ENCODE measurements around the gene ZNF780A. TPM values are rescaled to one million over a fixed set of nuclear protein-coding genes. Genes with fewer than 3 reads are reported as not detected.
"Not testable (repeated sequence)": the region's sequence is repeated elsewhere in the genome, so short reads cannot be mapped to it uniquely, and the experiment has no call there.

ZNF780A gene
- total RNA-seq (2014; rRNA removed; shearing (Covaris generic)): 7.0 and 9.9 TPM in 2 replicates

DNA sequence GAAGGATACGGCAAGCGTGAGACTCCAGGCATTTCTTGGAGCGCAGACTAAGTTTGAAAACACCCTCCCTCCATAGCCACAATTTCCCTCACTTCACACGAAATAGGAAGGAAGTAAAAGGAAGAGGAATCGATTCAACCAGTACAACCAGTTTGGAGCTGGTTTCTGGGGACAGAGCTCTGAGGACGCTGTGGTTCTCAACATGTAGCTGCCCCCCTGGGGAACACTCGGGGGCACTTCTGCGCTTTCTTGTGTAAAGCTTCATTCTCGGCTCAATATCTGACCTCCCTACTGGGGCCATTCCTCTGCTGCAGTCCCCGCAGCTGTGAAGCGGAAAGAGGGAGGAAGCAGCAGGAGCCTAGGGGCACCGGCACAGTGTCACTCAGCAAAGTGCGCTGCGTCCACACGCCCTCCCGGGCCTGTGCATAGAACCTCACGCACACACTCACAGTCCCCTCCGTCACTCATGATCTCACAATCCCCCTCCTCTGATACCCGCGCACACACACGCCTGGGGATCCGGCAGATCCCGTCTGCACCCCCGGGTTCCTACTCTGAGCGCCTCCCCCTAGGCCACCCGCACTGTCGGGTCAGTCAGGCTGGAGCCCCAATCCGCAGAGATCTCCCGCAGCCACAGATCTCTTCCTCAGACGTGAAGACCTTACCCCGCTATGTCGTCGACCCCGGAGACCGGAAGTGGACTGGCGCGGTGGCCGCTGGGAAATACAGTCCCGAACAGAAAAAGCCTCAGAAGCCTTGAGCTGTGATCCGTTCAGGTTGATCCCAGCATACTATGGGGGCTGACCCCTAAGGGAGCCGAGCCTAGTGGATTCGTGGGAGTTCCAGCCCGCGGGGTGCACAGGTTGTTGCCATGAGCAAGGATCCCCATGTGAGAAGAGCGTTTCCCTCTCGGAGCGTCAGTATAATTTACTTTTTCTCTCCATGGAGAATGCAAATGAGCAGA lies at the start of gene ZNF780A:
Gene ZNF780A (minus strand): TSS at position 703 of the 964 bp plus-strand sequence. CDS start 6,190 bp downstream, outside the sequence.
- DNase-seq: peak; percentile 77
- H3K4me3 ChIP-seq (ENCODE audit: insufficient read depth, low read depth, low read length): peak within 1 kb of the TSS; percentile 85
- no peaks in the 10 kb centered on the region for H3K36me3 ChIP-seq (replicated peaks; ENCODE audit: control insufficient read depth, insufficient read depth, low read length)
- H3K27me3 ChIP-seq (ENCODE audit: control insufficient read depth, insufficient read depth, low read length): no peaks in the 10 kb centered on the region; the same call in 1 of the 2 replicates

DNA sequence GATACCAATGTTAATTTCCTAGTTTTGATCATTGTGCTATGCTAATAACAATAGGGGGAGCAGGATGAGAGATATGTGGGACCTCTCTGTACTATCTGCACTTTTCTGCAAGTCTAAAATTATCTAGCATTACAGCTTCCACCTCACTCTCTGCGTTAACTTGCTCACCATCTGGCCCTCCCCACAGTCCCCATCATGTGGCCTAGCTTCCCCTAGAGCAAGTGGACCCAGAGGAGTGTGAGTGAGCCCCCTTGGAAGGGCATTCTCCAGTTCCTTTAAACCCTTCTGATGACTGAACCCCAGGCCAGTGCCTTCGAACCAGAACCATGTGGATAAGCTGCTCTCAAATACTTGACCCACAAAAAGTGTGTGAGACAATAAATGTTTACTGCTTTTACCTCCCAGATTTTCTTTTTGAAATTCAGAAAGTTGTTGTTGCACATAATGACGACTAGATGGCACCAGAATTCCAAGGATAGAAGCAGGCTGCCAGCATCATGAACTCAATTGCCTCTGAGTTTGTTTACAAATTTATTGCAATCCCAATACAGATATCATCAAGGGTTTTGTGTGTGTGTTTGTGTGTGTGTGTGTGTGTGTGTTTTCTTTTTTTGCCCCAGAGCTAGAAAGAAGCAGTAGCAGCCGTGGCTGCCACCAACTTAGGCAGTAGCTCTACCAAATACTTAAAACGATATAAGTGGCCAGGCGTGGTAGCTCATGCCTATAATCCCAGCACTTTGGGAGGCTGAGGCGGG lies 49.0 kb upstream of the ZNF780A start:
- Histone ChIP-seq H3K4me3 (ENCODE audit: insufficient read depth, low read depth, low read length) (no peak overlapping the region), H3K36me3 (replicated peaks; ENCODE audit: control insufficient read depth, insufficient read depth, low read length) (no peaks in the 10 kb centered on the region), H3K27me3 (ENCODE audit: control insufficient read depth, insufficient read depth, low read length) (no peaks in the 10 kb centered on the region)
- peak; percentile 31 for DNase-seq

DNA sequence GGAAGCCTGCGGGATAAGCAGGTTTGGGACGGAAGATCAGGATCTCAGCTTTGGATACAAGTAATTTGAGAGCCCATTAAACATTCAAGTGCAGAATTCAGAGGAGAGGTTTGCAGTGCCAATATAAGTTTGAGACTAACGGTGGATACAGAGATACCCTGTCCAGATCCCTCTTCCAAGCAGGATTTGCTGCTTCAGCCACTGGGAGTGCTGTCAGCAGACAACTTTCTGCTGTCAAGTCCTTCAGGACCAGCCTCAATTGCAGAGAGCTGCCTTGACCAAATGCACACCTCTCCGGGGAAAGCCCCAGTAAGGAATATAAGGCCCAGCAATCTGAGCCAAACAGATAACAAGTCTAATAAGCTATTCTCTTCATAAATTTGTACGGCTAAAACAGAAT lies 46.1 kb upstream of the ZNF780A start:
- H3K27me3 ChIP-seq (ENCODE audit: control insufficient read depth, insufficient read depth, low read length): no peaks in the 10 kb centered on the region
- no peak overlapping the region for H3K4me3 ChIP-seq (ENCODE audit: insufficient read depth, low read depth, low read length)
- no peak for DNase-seq
- H3K36me3 ChIP-seq (replicated peaks; ENCODE audit: control insufficient read depth, insufficient read depth, low read length): no peaks in the 10 kb centered on the region

DNA sequence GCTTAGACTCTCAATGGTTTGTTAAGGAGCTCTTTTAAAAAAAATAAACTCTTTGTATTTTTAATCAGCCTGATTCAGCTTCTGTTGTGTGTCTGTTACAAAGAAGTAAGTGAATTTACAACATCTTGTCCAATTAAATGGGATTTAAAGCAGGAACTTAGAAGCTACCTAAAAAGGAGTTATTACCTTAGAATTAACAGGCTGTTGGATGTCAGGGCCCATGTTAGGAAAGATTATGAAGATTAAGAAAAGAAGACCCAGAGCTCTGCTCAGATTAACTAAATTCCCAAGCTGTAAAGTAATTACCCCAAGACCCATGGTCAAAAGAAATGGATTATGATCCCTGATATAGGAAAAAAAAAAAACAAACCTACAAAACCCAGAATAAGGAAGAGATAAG lies 44.1 kb upstream of the ZNF780A start:
- Histone ChIP-seq H3K27me3 (ENCODE audit: control insufficient read depth, insufficient read depth, low read length) (no peaks in the 10 kb centered on the region), H3K4me3 (ENCODE audit: insufficient read depth, low read depth, low read length) (no peak overlapping the region), H3K36me3 (replicated peaks; ENCODE audit: control insufficient read depth, insufficient read depth, low read length) (no peaks in the 10 kb centered on the region)
- DNase-seq: no peak

DNA sequence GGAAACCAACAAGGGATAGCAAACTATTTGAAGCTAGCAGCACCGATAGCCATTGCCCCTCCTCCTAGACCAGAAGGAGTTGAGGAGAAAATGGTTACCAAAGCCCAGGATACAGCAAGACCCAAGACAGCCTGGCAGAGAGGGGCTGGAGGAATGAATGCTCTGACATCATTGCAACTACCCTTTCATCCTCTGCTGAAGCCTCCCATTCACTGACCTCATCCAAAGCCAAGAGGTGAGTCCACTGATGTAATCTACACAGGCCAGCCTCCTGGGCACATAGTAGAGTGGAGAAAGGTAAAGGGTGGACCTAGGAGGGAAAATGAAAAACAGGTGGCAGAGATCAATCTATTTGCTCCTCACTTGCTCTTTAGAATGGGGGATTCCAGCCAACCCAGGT lies 42.7 kb upstream of the ZNF780A start:
- no peak overlapping the region for H3K4me3 ChIP-seq (ENCODE audit: insufficient read depth, low read depth, low read length)
- DNase-seq: no peak
- H3K36me3 ChIP-seq (replicated peaks; ENCODE audit: control insufficient read depth, insufficient read depth, low read length): no peaks in the 10 kb centered on the region
- H3K27me3 ChIP-seq (ENCODE audit: control insufficient read depth, insufficient read depth, low read length): no peaks in the 10 kb centered on the region

DNA sequence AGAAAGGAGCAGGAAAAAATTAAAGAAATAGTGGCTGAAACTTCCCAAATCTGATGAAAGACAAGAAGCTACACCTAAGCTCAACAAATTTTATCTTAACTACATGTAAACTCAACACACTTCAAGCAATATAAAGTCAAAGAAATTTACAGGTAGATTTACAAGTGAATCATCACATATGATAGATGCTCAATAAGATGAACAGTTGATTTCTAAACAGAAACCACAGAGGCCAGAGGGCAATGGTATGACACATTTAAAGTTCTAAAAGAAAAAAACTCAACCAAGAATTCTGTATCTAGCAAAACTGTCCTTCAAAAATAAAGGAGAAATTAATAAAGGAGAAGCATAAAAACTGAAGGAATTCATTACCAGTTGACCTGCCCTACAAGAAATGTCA lies 39.3 kb upstream of the ZNF780A start:
- H3K36me3 ChIP-seq (replicated peaks; ENCODE audit: control insufficient read depth, insufficient read depth, low read length): no peaks in the 10 kb centered on the region
- no peak for DNase-seq
- no peaks in the 10 kb centered on the region for H3K27me3 ChIP-seq (ENCODE audit: control insufficient read depth, insufficient read depth, low read length)

DNA sequence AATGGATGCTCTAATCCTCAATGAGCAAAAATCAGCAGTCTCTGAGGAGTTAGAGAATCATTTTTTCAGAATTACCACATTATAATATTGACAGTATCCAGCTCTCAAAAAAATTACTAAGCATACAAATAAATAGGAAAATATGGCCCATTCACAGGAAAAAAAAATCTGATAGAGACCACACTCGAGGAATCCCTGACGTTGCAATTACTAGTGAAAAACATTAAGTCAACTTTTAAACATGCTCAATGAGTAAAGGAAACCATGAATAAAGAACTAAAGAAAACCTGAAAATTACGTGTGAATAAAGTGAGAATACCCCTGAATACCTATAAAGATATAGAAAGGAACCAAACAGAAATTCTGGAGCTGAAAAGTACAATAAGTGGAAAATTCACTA lies 38.7 kb upstream of the ZNF780A start:
- DNase-seq: no peak
- H3K27me3 ChIP-seq (ENCODE audit: control insufficient read depth, insufficient read depth, low read length): no peaks in the 10 kb centered on the region
- no peaks in the 10 kb centered on the region for H3K36me3 ChIP-seq (replicated peaks; ENCODE audit: control insufficient read depth, insufficient read depth, low read length)
- no peak overlapping the region for H3K4me3 ChIP-seq (ENCODE audit: insufficient read depth, low read depth, low read length)

More for the DNA sequence above, 39.3 kb upstream of the ZNF780A start:
- H3K4me3 ChIP-seq (ENCODE audit: insufficient read depth, low read depth, low read length): no peak overlapping the region

DNA sequence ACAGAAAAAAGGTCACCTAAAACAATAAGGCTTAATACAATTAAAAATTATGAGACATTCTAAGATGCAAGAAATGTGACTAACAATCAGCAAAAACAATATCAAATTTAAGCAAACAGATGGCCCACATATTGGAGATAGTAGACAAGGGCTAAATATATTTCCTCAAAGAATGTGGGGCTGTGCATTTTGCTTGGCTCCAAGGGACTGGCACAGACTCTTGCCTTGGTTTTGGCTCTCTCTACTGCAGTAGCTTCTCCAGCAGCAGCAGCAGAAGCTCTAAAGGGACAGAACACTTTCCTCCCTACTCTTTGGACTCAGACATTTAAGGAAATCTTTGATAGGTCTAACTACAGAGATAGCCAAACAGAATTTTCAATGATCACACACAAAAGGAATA lies 38.2 kb upstream of the ZNF780A start:
- DNase-seq: no peak
- H3K27me3 ChIP-seq (ENCODE audit: control insufficient read depth, insufficient read depth, low read length): no peaks in the 10 kb centered on the region; the same call in 1 of the 2 replicates
- H3K4me3 ChIP-seq (ENCODE audit: insufficient read depth, low read depth, low read length): no peak overlapping the region
- H3K36me3 ChIP-seq (replicated peaks; ENCODE audit: control insufficient read depth, insufficient read depth, low read length): no peaks in the 10 kb centered on the region

DNA sequence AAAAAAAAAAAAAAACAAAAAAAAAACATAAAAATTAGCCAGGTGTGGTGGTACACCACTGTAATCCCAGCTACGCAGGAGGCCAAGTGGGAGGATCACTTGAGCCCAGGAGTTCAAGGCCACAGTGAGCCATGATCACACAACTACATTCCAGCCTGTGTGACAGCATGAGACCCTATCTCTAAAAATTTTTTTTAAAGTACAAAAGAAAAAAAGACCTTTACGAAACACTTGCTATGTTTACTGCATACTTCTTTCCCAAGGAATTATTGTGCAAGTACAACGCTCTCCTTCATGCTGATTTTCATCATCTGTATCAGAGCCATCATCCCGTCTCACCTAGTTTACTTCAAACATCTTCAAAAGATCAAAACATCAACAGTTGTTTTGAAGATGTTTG lies 28.6 kb upstream of the ZNF780A start:
- H3K36me3 ChIP-seq (replicated peaks; ENCODE audit: control insufficient read depth, insufficient read depth, low read length): no peaks in the 10 kb centered on the region
- no peak overlapping the region for H3K4me3 ChIP-seq (ENCODE audit: insufficient read depth, low read depth, low read length)
- no peak for DNase-seq
- no peaks in the 10 kb centered on the region; the same call in 1 of the 2 replicates for H3K27me3 ChIP-seq (ENCODE audit: control insufficient read depth, insufficient read depth, low read length)

DNA sequence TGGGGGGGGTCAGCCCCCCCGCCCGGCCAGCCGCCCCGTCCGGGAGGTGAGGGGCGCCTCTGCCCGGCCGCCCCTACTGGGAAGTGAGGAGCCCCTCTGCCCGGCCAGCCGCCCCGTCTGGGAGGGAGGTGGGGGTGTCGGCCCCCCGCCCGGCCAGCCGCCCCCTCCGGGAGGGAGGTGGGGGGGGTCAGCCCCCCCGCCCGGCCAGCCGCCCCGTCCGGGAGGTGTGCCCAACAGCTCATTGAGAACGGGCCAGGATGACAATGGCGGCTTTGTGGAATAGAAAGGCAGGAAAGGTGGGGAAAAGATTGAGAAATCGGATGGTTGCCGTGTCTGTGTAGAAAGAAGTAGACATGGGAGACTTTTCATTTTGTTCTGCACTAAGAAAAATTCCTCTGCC lies 27.9 kb upstream of the ZNF780A start:
- not testable (repeated sequence) for H3K36me3 ChIP-seq (replicated peaks; ENCODE audit: control insufficient read depth, insufficient read depth, low read length); DNase-seq; H3K27me3 ChIP-seq (ENCODE audit: control insufficient read depth, insufficient read depth, low read length); H3K4me3 ChIP-seq (ENCODE audit: insufficient read depth, low read depth, low read length)

DNA sequence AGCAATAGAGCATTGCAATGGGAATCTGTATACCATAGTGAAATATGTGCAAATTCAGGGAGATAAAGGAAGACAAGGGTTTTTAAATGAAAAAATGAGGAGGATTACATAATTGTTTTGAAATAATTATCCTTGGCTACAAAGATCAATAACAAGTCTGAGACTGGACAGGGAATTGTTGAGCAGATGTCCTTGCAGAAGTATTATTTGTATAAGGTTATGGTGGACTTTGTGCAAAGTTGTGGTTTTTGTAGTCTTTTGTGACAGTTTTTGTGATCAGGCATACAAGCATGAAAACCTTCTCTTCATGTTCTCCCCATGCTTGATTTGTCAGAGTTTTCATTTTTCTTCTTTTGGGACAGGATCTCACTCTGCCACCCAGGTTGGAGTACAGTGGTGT lies 25.3 kb upstream of the ZNF780A start:
- Histone ChIP-seq H3K27me3 (ENCODE audit: control insufficient read depth, insufficient read depth, low read length) (no peaks in the 10 kb centered on the region), H3K4me3 (ENCODE audit: insufficient read depth, low read depth, low read length) (no peak overlapping the region), H3K36me3 (replicated peaks; ENCODE audit: control insufficient read depth, insufficient read depth, low read length) (no peaks in the 10 kb centered on the region)
- no peak for DNase-seq

DNA sequence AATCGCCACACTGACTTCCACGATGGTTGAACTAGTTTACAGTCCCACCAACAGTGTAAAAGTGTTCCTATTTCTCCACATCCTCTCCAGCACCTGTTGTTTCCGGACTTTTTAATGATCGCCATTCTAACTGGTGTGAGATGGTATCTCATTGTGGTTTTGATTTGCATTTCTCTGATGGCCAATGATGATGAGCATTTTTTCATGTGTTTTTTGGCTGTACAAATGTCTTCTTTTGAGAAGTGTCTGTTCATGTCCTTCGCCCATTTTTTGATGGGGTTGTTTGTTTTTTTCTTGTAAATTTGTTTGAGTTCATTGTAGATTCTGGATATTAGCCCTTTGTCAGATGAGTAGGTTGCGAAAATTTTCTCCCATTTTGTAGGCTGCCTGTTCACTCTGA lies 23.4 kb upstream of the ZNF780A start:
- H3K27me3 ChIP-seq (ENCODE audit: control insufficient read depth, insufficient read depth, low read length); DNase-seq; H3K4me3 ChIP-seq (ENCODE audit: insufficient read depth, low read depth, low read length); H3K36me3 ChIP-seq (replicated peaks; ENCODE audit: control insufficient read depth, insufficient read depth, low read length): not testable (repeated sequence)

DNA sequence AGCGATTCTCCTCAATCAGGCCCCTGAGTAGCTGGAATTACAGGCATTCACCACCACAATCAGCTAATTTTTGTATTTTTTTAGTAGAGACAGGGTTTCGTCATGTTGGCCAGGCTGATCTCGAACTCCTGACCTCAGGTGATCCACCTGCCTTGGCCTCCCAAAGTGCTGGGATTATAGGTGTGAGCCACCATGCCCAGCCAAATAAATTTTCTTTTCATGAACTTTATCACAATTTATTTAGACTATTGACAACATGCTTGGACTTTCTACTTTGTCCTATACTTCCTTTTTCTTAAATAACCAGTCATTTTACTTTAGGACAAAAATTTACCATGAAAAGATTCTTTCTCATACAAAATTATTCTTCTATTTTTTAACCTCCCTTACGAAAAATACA lies 21.5 kb upstream of the ZNF780A start:
- H3K4me3 ChIP-seq (ENCODE audit: insufficient read depth, low read depth, low read length); DNase-seq; H3K27me3 ChIP-seq (ENCODE audit: control insufficient read depth, insufficient read depth, low read length); H3K36me3 ChIP-seq (replicated peaks; ENCODE audit: control insufficient read depth, insufficient read depth, low read length): not testable (repeated sequence)

DNA sequence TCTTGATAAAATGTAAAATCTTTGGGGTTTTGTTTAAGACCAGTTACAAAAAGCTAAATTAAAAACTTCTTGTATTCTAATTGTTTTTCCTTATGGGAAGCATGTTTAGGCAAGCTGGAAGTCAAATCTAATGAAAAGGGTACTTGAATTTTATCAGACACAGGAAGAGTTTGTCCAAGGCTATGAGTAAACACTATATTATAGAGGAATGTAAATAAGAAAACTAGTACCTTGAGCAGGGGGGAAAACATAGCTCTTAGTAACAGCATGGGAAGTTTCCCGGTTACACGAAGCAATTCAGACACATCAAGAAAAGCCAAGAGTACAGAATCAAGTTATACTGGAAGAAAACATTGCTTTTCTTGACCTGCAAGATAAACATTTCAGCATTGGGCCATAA lies 19.8 kb upstream of the ZNF780A start:
- Histone ChIP-seq H3K36me3 (replicated peaks; ENCODE audit: control insufficient read depth, insufficient read depth, low read length) (no peaks in the 10 kb centered on the region), H3K4me3 (ENCODE audit: insufficient read depth, low read depth, low read length) (no peak overlapping the region), H3K27me3 (ENCODE audit: control insufficient read depth, insufficient read depth, low read length) (no peaks in the 10 kb centered on the region)
- DNase-seq: no peak

DNA sequence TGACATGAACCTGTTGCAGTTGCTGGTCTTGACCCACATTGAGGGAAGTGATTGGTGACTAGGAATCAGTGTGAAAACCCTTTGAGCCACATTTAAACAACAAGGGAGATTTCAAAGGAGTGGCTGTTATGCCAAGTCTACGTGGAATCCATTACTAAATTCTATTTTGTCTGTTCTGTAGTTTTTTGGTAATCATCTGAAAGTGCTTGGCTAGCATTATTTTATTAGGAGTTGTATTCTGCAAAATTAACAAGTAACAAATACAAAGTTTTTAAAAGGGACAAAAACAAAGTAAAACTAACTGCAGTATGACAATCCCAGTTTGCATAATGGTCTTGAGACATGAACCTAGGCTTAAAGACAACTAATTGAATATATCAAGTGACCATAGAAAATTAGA lies 14.0 kb upstream of the ZNF780A start:
- Histone ChIP-seq H3K27me3 (ENCODE audit: control insufficient read depth, insufficient read depth, low read length) (no peaks in the 10 kb centered on the region), H3K4me3 (ENCODE audit: insufficient read depth, low read depth, low read length) (no peak overlapping the region), H3K36me3 (replicated peaks; ENCODE audit: control insufficient read depth, insufficient read depth, low read length) (no peaks in the 10 kb centered on the region)
- DNase-seq: no peak
